HS-27A (cell line): Measurements from ENCODE around the gene MAGED1.
"Not testable (repeated sequence)": the region's sequence is repeated elsewhere in the genome, so short reads cannot be mapped to it uniquely, and the experiment has no call there.

ENCODE experiments used
- DNase-seq: peaks from one replicate; pipeline ENCODE4 v3.0.0-alpha.2; 2012; ENCODE audit warnings: low read depth, missing footprints

Gene MAGED1

DNA sequence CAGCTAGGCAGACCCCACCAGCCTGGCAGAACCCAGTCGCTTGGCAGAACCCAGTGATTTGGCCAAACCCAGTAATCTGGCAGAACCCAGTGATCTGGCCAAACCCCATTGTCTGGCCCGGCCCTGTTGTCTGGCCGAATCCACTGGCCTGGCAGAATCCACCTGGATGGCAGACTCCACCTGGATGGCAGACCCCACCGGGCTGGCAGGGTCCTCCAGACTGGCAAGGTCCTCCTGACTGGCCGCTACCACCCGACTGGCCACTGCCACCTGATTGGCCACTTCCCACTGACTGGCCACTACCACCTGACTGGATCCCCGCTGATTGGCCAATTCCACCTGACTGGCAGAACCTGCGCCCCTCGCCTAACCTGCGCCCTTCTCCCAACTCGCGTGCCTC, 3.2 kb downstream of the MAGED1 start:
- no peak for DNase-seq

DNA sequence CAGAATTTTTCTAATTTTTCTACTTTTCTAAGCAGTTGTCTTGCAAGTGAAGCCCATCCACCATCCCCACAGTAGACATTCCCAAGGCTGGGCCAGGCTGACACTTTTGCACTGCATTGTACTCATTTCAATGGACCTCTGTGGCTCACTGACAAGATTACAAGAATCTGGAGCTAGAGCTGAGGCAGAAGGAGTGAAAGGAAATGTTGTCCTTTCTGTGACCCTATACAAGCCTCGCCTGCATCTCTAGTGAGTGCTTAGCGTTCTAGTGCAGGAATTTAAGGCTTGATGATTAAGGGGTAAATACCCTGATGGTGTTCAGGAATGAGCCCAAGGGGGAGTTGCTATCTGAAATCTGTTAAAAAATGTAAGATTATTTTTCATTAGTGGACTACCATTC, 6.3 kb downstream of the MAGED1 start:
- no peak for DNase-seq

DNA sequence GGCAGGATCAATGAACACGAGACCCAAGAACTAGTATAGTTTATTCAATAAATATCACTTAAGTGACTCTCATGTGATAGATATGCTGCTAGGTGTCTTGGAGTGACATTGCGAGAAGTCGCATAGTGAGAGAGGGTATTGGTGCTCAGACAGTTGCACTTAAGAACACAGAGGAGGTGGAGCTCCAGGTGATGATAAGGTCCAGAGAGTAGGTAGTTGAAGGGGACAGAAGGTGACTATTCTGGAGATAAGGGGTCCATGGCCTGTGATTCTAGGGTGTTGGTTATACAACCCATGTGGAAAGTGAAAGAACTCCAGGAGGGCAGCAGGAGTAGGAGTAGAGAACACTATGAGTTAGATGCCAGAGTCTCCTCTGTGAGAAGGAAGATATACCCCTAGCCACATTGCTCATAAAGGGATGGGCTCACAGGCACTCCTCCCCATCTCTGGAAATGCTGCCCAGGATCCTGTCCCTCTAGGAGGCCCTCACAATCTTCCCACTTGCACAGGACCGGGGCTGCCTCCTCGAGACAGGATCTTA, 9.2 kb downstream of the MAGED1 start:
- DNase-seq = no peak

DNA sequence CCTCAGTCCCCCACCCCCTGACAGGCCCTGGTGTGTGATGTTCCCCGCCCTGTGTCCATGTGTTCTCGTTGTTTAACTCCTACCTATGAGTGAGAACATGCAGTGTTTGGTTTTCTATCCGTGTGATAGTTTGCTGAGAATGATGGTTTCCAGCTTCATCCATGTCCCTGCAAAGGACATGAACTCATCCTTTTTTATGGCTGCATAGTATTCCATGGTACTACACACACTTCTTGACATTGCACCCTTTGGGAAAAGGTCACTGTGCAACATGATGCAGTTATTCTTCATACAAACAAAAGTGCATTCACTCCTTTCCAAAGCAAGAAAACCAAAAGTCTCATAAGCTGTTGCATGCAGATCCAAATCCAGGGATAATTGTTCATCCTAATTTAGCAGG, 11.7 kb downstream of the MAGED1 start:
- not testable (repeated sequence) for DNase-seq

DNA sequence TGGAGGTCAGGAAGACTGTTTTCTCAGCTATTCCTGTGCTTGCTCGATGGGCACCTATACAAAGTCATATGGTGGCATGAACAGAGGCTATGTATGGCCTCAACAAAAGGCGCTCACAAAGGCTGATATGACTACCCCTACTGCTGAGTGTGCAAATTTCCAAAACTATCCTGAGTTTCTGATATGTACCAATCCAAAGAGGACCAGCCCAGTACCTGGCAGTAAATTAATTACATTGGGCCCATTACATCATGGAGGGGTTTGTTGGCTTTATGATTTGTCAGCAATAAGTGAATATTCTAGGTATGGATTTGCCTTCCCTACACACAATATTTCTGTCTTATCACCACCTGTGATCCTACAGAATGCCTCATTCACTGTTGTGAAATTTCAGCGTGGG, 12.3 kb downstream of the MAGED1 start:
- no peak for DNase-seq

DNA sequence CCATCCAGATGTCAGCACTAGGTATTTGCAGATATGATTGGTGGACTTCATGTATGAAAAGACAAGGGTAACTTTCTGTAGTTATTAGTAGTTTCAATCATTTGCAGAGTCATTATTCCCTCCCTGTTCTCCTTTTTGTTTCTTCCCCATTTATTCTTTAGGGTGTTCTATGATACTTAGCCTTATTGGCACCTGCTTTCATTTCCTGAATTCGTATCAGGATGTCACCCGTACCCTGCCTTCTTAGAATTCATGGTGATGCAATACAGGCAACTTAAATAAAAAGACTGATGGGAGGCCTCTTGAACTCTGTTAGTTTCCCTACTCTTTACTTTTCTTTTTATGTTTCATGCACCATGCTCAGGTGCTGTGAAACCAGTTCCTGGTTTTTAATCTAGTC, 24.2 kb downstream of the MAGED1 start:
- DNase-seq = no peak

DNA sequence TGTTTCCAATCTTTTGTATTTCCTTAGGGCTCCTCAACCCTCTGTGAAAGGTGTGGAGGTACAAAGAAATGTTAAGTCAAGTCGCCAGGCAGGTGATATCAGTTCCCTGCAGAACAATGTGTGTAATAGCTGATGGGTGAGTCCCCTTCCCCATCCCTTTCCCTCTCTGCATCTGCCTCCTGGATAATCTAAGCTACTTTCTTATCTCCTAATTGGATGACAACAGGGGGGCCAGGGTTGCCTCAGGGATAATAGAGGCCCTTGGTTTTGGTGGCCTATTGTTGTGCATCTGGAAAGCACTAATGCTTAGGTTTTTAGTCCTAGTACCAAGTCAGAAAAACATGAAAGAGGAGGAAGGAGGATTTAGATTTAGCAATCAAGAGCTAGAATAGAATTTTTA, 29.1 kb downstream of the MAGED1 start:
- DNase-seq = no peak

DNA sequence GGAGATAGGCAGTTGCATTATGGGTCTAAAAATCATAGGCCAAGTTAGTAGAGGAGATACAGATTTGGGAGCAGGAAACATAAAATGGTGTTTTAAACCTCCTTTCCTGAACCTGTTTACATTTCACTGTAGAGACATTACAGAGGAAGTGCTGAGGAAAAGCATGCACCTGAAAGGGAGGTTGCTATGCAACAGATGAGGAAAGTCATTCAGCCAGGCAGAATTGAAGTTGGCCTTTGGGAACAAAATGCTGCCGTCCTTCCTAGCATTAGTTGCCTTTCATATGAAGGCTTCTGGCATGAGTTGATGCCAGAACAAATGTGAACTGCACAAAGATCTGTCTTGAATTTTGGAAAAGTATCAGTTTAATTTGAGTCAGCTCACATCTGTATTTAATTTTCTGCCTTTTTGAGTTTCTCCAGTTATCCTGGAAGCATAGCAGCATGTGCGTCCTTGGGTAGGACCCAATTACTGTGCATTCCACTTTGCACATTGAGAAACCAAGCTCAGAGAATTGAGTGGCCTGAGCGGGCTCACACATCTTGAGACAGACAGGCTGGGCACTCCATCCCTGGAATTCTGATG, 38.2 kb downstream of the MAGED1 start:
- no peak for DNase-seq
